ENCODE data around the gene GNG7. TPM values are rescaled to one million over a fixed set of nuclear protein-coding genes. Genes with fewer than 3 reads are reported as not detected.

Gene GNG7
- total and polyA plus RNA-seq, 10 of the 15 experiments (the other 5 are each of a cell fraction or from before 2014, with no cell fraction given): 1.9 to 13.6 (median 6.5) TPM

DNA sequence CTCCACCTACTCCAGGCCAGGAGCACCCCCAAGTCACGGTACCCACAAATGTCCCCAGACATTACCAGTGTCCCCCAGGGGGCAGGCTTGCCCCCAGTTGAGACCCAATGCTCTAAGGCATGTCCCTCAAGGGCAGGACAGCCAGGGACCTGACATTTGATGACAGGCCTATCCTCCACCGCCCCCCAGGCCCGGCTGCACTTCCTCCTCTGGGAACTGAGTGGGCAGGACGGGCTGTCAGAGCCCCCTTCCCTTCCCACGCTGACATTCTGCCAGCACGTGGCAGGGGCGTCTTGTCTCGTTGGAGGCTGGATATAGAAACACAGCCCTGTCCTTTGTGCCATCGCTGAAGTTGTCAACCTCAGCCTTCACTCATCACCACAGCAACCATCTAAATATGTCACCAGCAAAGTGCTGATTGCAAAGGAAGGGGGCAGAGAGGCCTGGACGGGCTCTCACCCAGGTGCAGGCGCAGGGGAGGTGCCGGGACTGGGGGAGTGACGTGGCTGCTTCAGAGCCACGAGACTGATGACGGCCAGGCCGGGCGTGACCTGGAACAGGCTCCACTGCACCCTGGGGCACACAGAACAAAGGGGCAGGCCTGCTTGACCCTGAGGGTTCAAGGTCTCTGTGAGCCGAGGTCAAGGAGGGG lies 38.4 kb downstream of the GNG7 start:
- Histone ChIP-seq H3K79me2 (ENCODE audit: control insufficient read depth, insufficient read depth, low read length) (peaks cover 3% of the 10 kb centered on the region), H3K9me3 (replicated peaks; ENCODE audit: control insufficient read depth, insufficient read depth, low read length) (peaks cover 13% of the 10 kb centered on the region), H3K36me3 (ENCODE audit: control insufficient read depth in 2 of 2, insufficient read depth in 2 of 2, low read length in 1 of 2) (no peaks in the 10 kb centered on the region; a peak in 1 of 4 replicates), H3K27me3 (replicated peaks in 1 of 2; ENCODE audit: control insufficient read depth in 2 of 2, insufficient read depth in 2 of 2, low read length in 1 of 2) (no peaks in the 10 kb centered on the region), H4K20me1 (ENCODE audit: control insufficient read depth, insufficient read depth) (no peaks in the 10 kb centered on the region), H3K27ac (ENCODE audit: control insufficient read depth, insufficient read depth) (peak overlapping the region; percentile 47), H3K4me3 (no peak overlapping the region), H2AFZ (ENCODE audit: control insufficient read depth, low read depth, low read length) (peak overlapping the region; percentile 46), H3K4me2 (ENCODE audit: control insufficient read depth, insufficient read depth) (peak overlapping the region; percentile 57; the same call in 1 of the 2 replicates), H3K4me1 (ENCODE audit: control insufficient read depth, insufficient read depth, low read length) (peaks cover 23% of the 10 kb centered on the region), H3K9ac (ENCODE audit: control insufficient read depth, insufficient read depth, low read length) (no peak overlapping the region; the same call in 1 of the 2 replicates)
- FAIRE-seq (no peak), ATAC-seq (peak; percentile 92), DNase-seq (ENCODE audit: low read depth, low spot score) (no peak)
- in situ Hi-C loops (cut with MboI): no loop called here
- CTCF ChIA-PET: interaction anchor here (4.8 kb wide), 1 partner anchor 16 kb away, joined by 30 read pairs; no protein-coding TSS in a partner anchor
- POLR2A ChIA-PET: no interaction called here
- intact Hi-C loops (cut with micrococcal nuclease; ENCODE audit: unreplicated experiment): loop anchor here (1.0 kb wide), 1 partner anchor 85 kb away; no protein-coding TSS in a partner anchor
- RAD21 ChIA-PET (ENCODE audit: unreplicated experiment): no interaction called here
- BruUV-seq (replicated peaks): no TSS peak
- under 1% methylated on average over 18 of the region's 18 CpGs for WGBS (ENCODE audit: insufficient coverage, insufficient replicate concordance, low lambda C conversion rate, missing lambda C conversion rate)
- SMC1A ChIA-PET (ENCODE audit: uncharacterized antibody, unreplicated experiment): no interaction called here
- 0 out of 2 replicates have a peak, but pooled peaks have one; percentile 64 for TF ChIP-seq TCF12 (IDR thresholded peaks at IDR 0.05; ENCODE audit: low read depth, low read length)
- TF ChIP-seq SMC3 (IDR thresholded peaks at IDR 0.05; ENCODE audit: borderline replicate concordance, low read length): peak; percentile 50; the same call in 1 of the 2 replicates
- TF ChIP-seq HDGF (IDR thresholded peaks at IDR 0.05): no peak
- TF ChIP-seq, protein P1, sequence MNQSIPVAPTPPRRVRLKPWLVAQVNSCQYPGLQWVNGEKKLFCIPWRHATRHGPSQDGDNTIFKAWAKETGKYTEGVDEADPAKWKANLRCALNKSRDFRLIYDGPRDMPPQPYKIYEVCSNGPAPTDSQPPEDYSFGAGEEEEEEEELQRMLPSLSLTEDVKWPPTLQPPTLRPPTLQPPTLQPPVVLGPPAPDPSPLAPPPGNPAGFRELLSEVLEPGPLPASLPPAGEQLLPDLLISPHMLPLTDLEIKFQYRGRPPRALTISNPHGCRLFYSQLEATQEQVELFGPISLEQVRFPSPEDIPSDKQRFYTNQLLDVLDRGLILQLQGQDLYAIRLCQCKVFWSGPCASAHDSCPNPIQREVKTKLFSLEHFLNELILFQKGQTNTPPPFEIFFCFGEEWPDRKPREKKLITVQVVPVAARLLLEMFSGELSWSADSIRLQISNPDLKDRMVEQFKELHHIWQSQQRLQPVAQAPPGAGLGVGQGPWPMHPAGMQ (IDR thresholded peaks at IDR 0.05; ENCODE audit: borderline replicate concordance): no peak
- TF ChIP-seq, protein P2, sequence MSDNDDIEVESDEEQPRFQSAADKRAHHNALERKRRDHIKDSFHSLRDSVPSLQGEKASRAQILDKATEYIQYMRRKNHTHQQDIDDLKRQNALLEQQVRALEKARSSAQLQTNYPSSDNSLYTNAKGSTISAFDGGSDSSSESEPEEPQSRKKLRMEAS (IDR thresholded peaks at IDR 0.05; ENCODE audit: low read depth, low read length): peak; percentile 77; the same call in 1 of the 2 replicates
- TF ChIP-seq KLF5 (IDR thresholded peaks at IDR 0.05; ENCODE audit: partially characterized antibody): no peak
- TF ChIP-seq SKIL (IDR thresholded peaks at IDR 0.05; ENCODE audit: low read depth, poor library complexity, severe bottlenecking): no peak
- peak; percentile 37 for TF ChIP-seq ATF7 (IDR thresholded peaks at IDR 0.05; ENCODE audit: low read depth)
- no peak for TF ChIP-seq MTA2 (IDR thresholded peaks at IDR 0.05; ENCODE audit: low read depth)
- TF ChIP-seq NR2F1 (conservative IDR thresholded peaks at IDR 0.05): peak; percentile 79
- no peak for TF ChIP-seq MTA3 (IDR thresholded peaks at IDR 0.05; ENCODE audit: borderline replicate concordance, low read length)
- TF ChIP-seq ZZZ3 (IDR thresholded peaks at IDR 0.05; ENCODE audit: control insufficient read depth, insufficient read length, low read depth): no peak
- no peak for TF ChIP-seq GATAD2B (conservative IDR thresholded peaks at IDR 0.05; ENCODE audit: low read depth)
- peak; percentile 40 for TF ChIP-seq IKZF1 (conservative IDR thresholded peaks at IDR 0.05)
- TF ChIP-seq RBBP5 (conservative IDR thresholded peaks at IDR 0.05): no peak
- TF ChIP-seq JUNB (IDR thresholded peaks at IDR 0.05): no peak
- no peak for TF ChIP-seq LARP7 (IDR thresholded peaks at IDR 0.05)
- TF ChIP-seq SMARCA5 (IDR thresholded peaks at IDR 0.05): no peak
- peak; percentile 76 for TF ChIP-seq MEF2B (IDR thresholded peaks at IDR 0.05; ENCODE audit: partially characterized antibody, poor library complexity, severe bottlenecking)
- TF ChIP-seq, protein P3, sequence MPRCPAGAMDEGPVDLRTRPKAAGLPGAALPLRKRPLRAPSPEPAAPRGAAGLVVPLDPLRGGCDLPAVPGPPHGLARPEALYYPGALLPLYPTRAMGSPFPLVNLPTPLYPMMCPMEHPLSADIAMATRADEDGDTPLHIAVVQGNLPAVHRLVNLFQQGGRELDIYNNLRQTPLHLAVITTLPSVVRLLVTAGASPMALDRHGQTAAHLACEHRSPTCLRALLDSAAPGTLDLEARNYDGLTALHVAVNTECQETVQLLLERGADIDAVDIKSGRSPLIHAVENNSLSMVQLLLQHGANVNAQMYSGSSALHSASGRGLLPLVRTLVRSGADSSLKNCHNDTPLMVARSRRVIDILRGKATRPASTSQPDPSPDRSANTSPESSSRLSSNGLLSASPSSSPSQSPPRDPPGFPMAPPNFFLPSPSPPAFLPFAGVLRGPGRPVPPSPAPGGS (IDR thresholded peaks at IDR 0.05; ENCODE audit: borderline replicate concordance, insufficient read depth, low read depth, low read length, poor library complexity, severe bottlenecking): no peak
- no peak for TF ChIP-seq NBN (IDR thresholded peaks at IDR 0.05)

All from GM12878 (cell line).